ENCODE data around the gene MRC2.

The MRC2 gene

GRCh38 chr17:62648251-62648955 lies 20.9 kb downstream of the MRC2 start:
- H3K9me3 ChIP-seq (ENCODE audit: control insufficient read depth, low read length): no peaks in the 10 kb centered on the region
- peaks cover 12% of the 10 kb centered on the region for H3K4me1 ChIP-seq (ENCODE audit: control insufficient read depth, insufficient read depth, low read length)
- H3K36me3 ChIP-seq (ENCODE audit: control insufficient read depth, insufficient read depth, low read length): no peaks in the 10 kb centered on the region
- H3K27me3 ChIP-seq (ENCODE audit: control insufficient read depth, insufficient read depth, low read length): no peaks in the 10 kb centered on the region
- no peak overlapping the region for H3K4me3 ChIP-seq (ENCODE audit: low read length)
- H3K9ac ChIP-seq (ENCODE audit: low read length): no peak overlapping the region

- H3K4me1 ChIP-seq (ENCODE audit: control insufficient read depth, insufficient read depth, low read length): peaks cover 17% of the 10 kb centered on the region
- no peaks in the 10 kb centered on the region for H3K27me3 ChIP-seq (ENCODE audit: control insufficient read depth, insufficient read depth, low read length)
- H3K9me3 ChIP-seq (ENCODE audit: control insufficient read depth, low read length): no peaks in the 10 kb centered on the region
- no peak overlapping the region for H3K9ac ChIP-seq (ENCODE audit: low read length)
- H3K4me3 ChIP-seq (ENCODE audit: low read length): no peak overlapping the region
- no peaks in the 10 kb centered on the region for H3K36me3 ChIP-seq (ENCODE audit: control insufficient read depth, insufficient read depth, low read length)
Observed at GRCh38 chr17:62648956-62649294, 21.5 kb downstream of the MRC2 start.

GRCh38 chr17:62649570-62649969 lies 22.1 kb downstream of the MRC2 start:
- H3K4me3 ChIP-seq (ENCODE audit: low read length): no peak overlapping the region
- no peaks in the 10 kb centered on the region for H3K36me3 ChIP-seq (ENCODE audit: control insufficient read depth, insufficient read depth, low read length)
- peaks cover 23% of the 10 kb centered on the region for H3K4me1 ChIP-seq (ENCODE audit: control insufficient read depth, insufficient read depth, low read length)
- no peaks in the 10 kb centered on the region for H3K9me3 ChIP-seq (ENCODE audit: control insufficient read depth, low read length)
- no peak overlapping the region for H3K9ac ChIP-seq (ENCODE audit: low read length)
- no peaks in the 10 kb centered on the region for H3K27me3 ChIP-seq (ENCODE audit: control insufficient read depth, insufficient read depth, low read length)

- no peak overlapping the region for H3K9ac ChIP-seq (ENCODE audit: low read length)
- H3K27me3 ChIP-seq (ENCODE audit: control insufficient read depth, insufficient read depth, low read length): no peaks in the 10 kb centered on the region
- H3K36me3 ChIP-seq (ENCODE audit: control insufficient read depth, insufficient read depth, low read length): no peaks in the 10 kb centered on the region
- peaks cover 24% of the 10 kb centered on the region for H3K4me1 ChIP-seq (ENCODE audit: control insufficient read depth, insufficient read depth, low read length)
- H3K9me3 ChIP-seq (ENCODE audit: control insufficient read depth, low read length): no peaks in the 10 kb centered on the region
- no peak overlapping the region for H3K4me3 ChIP-seq (ENCODE audit: low read length)
Observed at GRCh38 chr17:62650587-62650986, 23.1 kb downstream of the MRC2 start.

GRCh38 chr17:62652251-62653001 lies 25.0 kb downstream of the MRC2 start:
- peaks cover 24% of the 10 kb centered on the region for H3K4me1 ChIP-seq (ENCODE audit: control insufficient read depth, insufficient read depth, low read length)
- H3K9ac ChIP-seq (ENCODE audit: low read length): peak overlapping the region; percentile 58
- H3K9me3 ChIP-seq (ENCODE audit: control insufficient read depth, low read length): no peaks in the 10 kb centered on the region
- peak overlapping the region; percentile 19 for H3K4me3 ChIP-seq (ENCODE audit: low read length)
- no peaks in the 10 kb centered on the region for H3K36me3 ChIP-seq (ENCODE audit: control insufficient read depth, insufficient read depth, low read length)
- H3K27me3 ChIP-seq (ENCODE audit: control insufficient read depth, insufficient read depth, low read length): no peaks in the 10 kb centered on the region

GRCh38 chr17:62653002-62653825 lies 25.7 kb downstream of the MRC2 start:
- no peaks in the 10 kb centered on the region for H3K9me3 ChIP-seq (ENCODE audit: control insufficient read depth, low read length)
- H3K36me3 ChIP-seq (ENCODE audit: control insufficient read depth, insufficient read depth, low read length): no peaks in the 10 kb centered on the region
- peaks cover 24% of the 10 kb centered on the region for H3K4me1 ChIP-seq (ENCODE audit: control insufficient read depth, insufficient read depth, low read length)
- H3K4me3 ChIP-seq (ENCODE audit: low read length): peak overlapping the region; percentile 19
- H3K9ac ChIP-seq (ENCODE audit: low read length): peak overlapping the region; percentile 58
- H3K27me3 ChIP-seq (ENCODE audit: control insufficient read depth, insufficient read depth, low read length): no peaks in the 10 kb centered on the region

- H3K9ac ChIP-seq (ENCODE audit: low read length): no peak overlapping the region
- H3K9me3 ChIP-seq (ENCODE audit: control insufficient read depth, low read length): no peaks in the 10 kb centered on the region
- H3K4me1 ChIP-seq (ENCODE audit: control insufficient read depth, insufficient read depth, low read length): peaks cover 24% of the 10 kb centered on the region
- no peaks in the 10 kb centered on the region for H3K27me3 ChIP-seq (ENCODE audit: control insufficient read depth, insufficient read depth, low read length)
- no peaks in the 10 kb centered on the region for H3K36me3 ChIP-seq (ENCODE audit: control insufficient read depth, insufficient read depth, low read length)
- no peak overlapping the region for H3K4me3 ChIP-seq (ENCODE audit: low read length)
Observed at GRCh38 chr17:62653826-62654761, 26.6 kb downstream of the MRC2 start.

GRCh38 chr17:62655656-62656055 lies 28.2 kb downstream of the MRC2 start:
- no peaks in the 10 kb centered on the region for H3K36me3 ChIP-seq (ENCODE audit: control insufficient read depth, insufficient read depth, low read length)
- no peaks in the 10 kb centered on the region for H3K9me3 ChIP-seq (ENCODE audit: control insufficient read depth, low read length)
- peaks cover 24% of the 10 kb centered on the region for H3K4me1 ChIP-seq (ENCODE audit: control insufficient read depth, insufficient read depth, low read length)
- H3K9ac ChIP-seq (ENCODE audit: low read length): no peak overlapping the region
- H3K4me3 ChIP-seq (ENCODE audit: low read length): no peak overlapping the region
- no peaks in the 10 kb centered on the region for H3K27me3 ChIP-seq (ENCODE audit: control insufficient read depth, insufficient read depth, low read length)

- Histone ChIP-seq H3K4me1 (ENCODE audit: control insufficient read depth, insufficient read depth, low read length) (peaks cover 24% of the 10 kb centered on the region), H3K36me3 (ENCODE audit: control insufficient read depth, insufficient read depth, low read length) (no peaks in the 10 kb centered on the region), H3K27me3 (ENCODE audit: control insufficient read depth, insufficient read depth, low read length) (no peaks in the 10 kb centered on the region), H3K9me3 (ENCODE audit: control insufficient read depth, low read length) (no peaks in the 10 kb centered on the region), H3K9ac (ENCODE audit: low read length) (no peak overlapping the region), H3K4me3 (ENCODE audit: low read length) (no peak overlapping the region)
Observed at GRCh38 chr17:62656446-62656845, 29.0 kb downstream of the MRC2 start.

GRCh38 chr17:62657145-62657665 lies 29.7 kb downstream of the MRC2 start:
- H3K9me3 ChIP-seq (ENCODE audit: control insufficient read depth, low read length): no peaks in the 10 kb centered on the region
- H3K4me1 ChIP-seq (ENCODE audit: control insufficient read depth, insufficient read depth, low read length): peaks cover 22% of the 10 kb centered on the region
- no peak overlapping the region for H3K9ac ChIP-seq (ENCODE audit: low read length)
- no peaks in the 10 kb centered on the region for H3K36me3 ChIP-seq (ENCODE audit: control insufficient read depth, insufficient read depth, low read length)
- no peak overlapping the region for H3K4me3 ChIP-seq (ENCODE audit: low read length)
- H3K27me3 ChIP-seq (ENCODE audit: control insufficient read depth, insufficient read depth, low read length): no peaks in the 10 kb centered on the region

GRCh38 chr17:62657690-62658089 lies 30.2 kb downstream of the MRC2 start:
- no peaks in the 10 kb centered on the region for H3K36me3 ChIP-seq (ENCODE audit: control insufficient read depth, insufficient read depth, low read length)
- H3K27me3 ChIP-seq (ENCODE audit: control insufficient read depth, insufficient read depth, low read length): no peaks in the 10 kb centered on the region
- no peak overlapping the region for H3K4me3 ChIP-seq (ENCODE audit: low read length)
- H3K4me1 ChIP-seq (ENCODE audit: control insufficient read depth, insufficient read depth, low read length): peaks cover 20% of the 10 kb centered on the region
- no peak overlapping the region for H3K9ac ChIP-seq (ENCODE audit: low read length)
- H3K9me3 ChIP-seq (ENCODE audit: control insufficient read depth, low read length): no peaks in the 10 kb centered on the region

Data from mucosa of stomach (tissue), 1 donor.